Adipocyte (in vitro differentiated cells): ENCODE measurements around the gene CHST15.
"Not testable (repeated sequence)": the region's sequence is repeated elsewhere in the genome, so short reads cannot be mapped to it uniquely, and the experiment has no call there.

Source experiments
- DNase-seq: peaks from one replicate; pipeline ENCODE4 v3.0.0-alpha.2; 2015; ENCODE audit warnings: low read depth
- H3K27me3 ChIP-seq: replicated peaks from 2 replicates; pipeline ENCODE4 v1.7.0; 2013; ENCODE audit warnings: mild to moderate bottlenecking, low read length, moderate library complexity; ENCODE audit not compliant: control insufficient read depth, insufficient read depth
- H3K36me3 ChIP-seq: 2 replicates; pipeline ENCODE4 v1.7.0; 2013; ENCODE audit warnings: low read length, mild to moderate bottlenecking, moderate library complexity; ENCODE audit not compliant: control insufficient read depth, insufficient read depth, severe bottlenecking
- H3K4me1 ChIP-seq: 2 replicates; pipeline ENCODE4 v1.7.0; 2013; ENCODE audit warnings: mild to moderate bottlenecking, low read length, moderate library complexity; ENCODE audit not compliant: control insufficient read depth, insufficient read depth
- H3K4me3 ChIP-seq: 2 replicates; pipeline ENCODE4 v1.7.0; 2013; ENCODE audit warnings: mild to moderate bottlenecking, low read length, moderate library complexity
- H3K9ac ChIP-seq: 2 replicates; pipeline ENCODE4 v1.7.0; 2013; ENCODE audit warnings: mild to moderate bottlenecking, low read length, moderate library complexity
- H3K9me3 ChIP-seq: 2 replicates; pipeline ENCODE4 v1.7.0; 2013; ENCODE audit warnings: mild to moderate bottlenecking, low read length, moderate library complexity; ENCODE audit not compliant: control insufficient read depth

CHST15 gene

DNA sequence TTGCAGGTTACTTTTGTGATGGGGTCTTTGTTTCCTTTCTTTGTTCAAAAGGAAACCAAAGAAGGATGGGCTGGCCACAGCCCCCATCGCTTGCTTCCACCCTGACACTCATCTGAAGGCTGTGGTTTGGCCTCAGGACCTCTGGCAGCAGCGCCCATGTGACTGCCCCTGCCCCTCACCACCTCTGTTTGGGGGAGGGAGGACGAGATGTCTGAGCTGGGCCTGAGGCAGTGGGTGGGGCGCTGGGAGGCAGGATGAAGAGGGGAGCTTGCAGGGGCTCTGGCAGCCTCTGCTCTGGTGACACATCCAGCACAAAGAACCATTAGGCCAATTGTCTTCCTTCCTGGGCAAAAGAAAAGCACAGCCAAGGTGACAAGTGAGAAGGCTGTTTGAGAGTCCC is 15.9 kb upstream of the CHST15 start:
- DNase-seq, result no peak
- Histone ChIP-seq H3K36me3 (no peaks in the 10 kb centered on the region), H3K27me3 (peaks cover 44% of the 10 kb centered on the region), H3K9ac (no peak overlapping the region), H3K9me3 (no peaks in the 10 kb centered on the region), H3K4me1 (peaks cover 12% of the 10 kb centered on the region), H3K4me3 (no peak overlapping the region)

DNA sequence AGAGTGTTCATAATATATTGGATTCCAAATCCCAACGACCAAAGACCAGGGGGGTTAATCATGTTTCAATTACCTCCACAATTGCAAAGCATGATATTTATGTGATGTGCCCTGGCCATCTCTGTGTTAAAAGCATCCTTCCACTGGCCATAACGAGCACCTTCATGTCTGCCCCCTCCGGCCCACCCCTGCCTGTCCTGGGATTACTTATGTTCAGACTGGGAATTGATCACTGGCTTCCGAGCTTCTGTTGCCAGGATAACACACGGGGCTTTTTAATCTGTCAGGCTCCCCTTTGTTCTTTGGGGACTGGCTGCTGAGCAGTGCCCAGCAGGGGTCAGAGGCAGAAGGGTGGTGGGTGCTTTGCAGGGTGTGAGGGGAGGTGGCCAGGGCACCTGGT is 13.7 kb upstream of the CHST15 start:
- H3K9me3 ChIP-seq, result no peaks in the 10 kb centered on the region
- H3K9ac ChIP-seq, result no peak overlapping the region
- peaks cover 12% of the 10 kb centered on the region for H3K4me1 ChIP-seq
- H3K27me3 ChIP-seq, result peaks cover 32% of the 10 kb centered on the region
- DNase-seq, result no peak
- H3K4me3 ChIP-seq, result no peak overlapping the region
- H3K36me3 ChIP-seq, result no peaks in the 10 kb centered on the region

DNA sequence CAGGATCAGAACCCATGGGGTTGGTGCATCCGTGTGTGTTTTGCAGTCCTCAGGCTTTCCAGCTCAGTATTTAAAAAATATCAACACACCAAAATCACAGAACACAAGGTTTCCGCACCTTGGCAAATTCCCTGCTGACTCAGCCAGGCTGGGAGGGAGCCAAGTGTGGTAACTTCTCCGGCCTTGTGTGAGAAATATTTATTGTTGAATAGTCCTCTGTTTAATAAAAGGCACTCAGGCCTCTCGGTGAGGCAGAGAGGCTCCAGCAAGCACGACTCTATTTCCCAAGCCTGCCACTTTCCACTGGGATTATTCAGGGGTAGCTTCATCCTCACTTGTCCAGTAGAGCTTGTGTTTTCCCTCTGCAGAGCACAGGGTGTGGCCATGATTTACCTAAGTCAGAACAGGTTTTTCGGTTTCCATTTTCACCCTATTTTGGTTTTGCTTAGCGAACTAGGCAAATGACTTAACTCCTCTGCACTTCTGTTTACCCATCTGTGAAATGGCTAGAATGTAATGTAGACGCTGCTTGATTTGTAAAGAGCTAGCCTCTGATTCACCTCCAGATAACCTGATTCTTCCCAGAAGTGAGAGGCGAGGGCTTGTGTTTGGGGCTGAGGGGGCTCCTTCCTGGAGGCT is 13.0 kb upstream of the CHST15 start:
- no peak overlapping the region for H3K4me3 ChIP-seq
- DNase-seq, result peak; percentile 75
- peaks cover 25% of the 10 kb centered on the region for H3K27me3 ChIP-seq
- H3K9ac ChIP-seq, result no peak overlapping the region
- H3K4me1 ChIP-seq, result peaks cover 12% of the 10 kb centered on the region
- H3K36me3 ChIP-seq, result no peaks in the 10 kb centered on the region
- no peaks in the 10 kb centered on the region for H3K9me3 ChIP-seq

DNA sequence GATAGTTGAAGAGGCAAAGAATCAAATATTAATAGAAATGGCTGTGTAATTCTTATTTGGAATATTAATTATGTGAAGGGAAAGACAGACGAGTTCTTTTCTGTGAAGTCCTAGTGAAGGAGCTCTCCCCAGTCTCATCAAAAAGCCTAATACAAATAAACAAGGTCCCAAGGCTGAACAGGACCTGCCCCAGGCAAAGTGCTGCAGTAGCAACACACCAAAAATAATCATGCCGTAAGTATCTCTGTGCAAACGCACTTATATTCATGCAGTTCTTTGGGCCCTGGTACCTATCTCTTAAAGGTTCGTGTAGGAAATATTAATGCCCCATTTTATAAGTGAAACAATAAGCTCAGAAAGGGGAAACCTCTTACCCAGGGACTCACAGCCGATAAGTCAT is 12.2 kb upstream of the CHST15 start:
- Histone ChIP-seq H3K9me3 (no peaks in the 10 kb centered on the region), H3K4me3 (no peak overlapping the region), H3K36me3 (no peaks in the 10 kb centered on the region), H3K9ac (no peak overlapping the region), H3K27me3 (peaks cover 21% of the 10 kb centered on the region), H3K4me1 (peaks cover 12% of the 10 kb centered on the region)
- DNase-seq, result no peak

DNA sequence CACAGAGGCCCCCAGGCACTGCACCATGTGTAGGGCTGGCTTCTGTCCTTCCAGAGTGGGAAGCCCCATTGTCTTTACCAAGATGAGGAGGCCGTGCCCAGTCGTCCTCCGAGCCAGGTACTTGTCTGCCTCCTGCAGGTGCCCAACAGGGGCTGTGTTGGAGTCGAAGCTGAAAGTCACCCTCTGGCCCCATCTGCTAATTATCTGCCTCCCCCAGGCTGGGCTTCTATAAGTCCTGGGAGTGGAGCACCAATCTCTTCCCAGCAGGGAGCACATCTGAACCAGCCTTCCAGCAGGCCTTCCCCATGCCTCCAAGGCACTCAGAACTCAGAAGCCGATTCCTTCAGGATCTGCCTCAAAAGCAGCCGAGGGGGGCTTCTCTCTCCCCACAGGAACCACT is 11.6 kb upstream of the CHST15 start:
- Histone ChIP-seq H3K4me3 (no peak overlapping the region), H3K4me1 (peaks cover 12% of the 10 kb centered on the region), H3K9ac (no peak overlapping the region), H3K27me3 (peaks cover 17% of the 10 kb centered on the region), H3K9me3 (peaks cover 4% of the 10 kb centered on the region), H3K36me3 (no peaks in the 10 kb centered on the region)
- DNase-seq, result no peak

DNA sequence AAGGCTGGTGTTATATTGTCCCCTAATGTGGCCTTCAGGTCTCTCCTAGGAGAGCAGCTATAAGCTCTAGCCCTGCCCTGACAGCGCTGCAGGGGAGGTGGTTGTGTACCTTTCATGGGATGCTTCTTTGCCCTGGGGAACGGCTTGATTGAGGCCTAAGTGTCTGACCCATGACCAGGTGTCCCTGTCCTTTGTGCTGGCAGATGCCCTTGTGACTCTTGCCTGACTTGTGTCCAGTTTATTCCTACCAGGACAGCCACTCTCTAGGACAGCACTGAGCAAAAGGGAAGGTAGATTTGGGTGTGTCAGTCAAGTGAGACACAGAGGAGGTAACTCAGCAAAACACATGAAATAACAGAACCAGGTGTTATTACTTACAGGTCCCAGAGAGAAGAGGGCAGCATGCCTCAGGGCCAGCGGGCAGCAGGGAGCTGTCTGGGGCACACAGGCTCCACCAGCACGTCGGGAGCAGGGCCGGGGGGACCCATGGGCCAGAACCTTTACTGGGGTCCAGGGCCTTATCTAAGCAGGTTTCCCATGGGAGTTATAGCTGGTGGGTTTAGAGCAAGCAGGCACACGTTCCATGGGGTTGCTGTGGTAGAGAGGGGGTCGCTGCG is 10.7 kb upstream of the CHST15 start:
- Histone ChIP-seq H3K4me3 (no peak overlapping the region), H3K27me3 (peaks cover 16% of the 10 kb centered on the region), H3K36me3 (no peaks in the 10 kb centered on the region), H3K9ac (no peak overlapping the region), H3K9me3 (peaks cover 9% of the 10 kb centered on the region), H3K4me1 (peaks cover 12% of the 10 kb centered on the region)
- no peak for DNase-seq

DNA sequence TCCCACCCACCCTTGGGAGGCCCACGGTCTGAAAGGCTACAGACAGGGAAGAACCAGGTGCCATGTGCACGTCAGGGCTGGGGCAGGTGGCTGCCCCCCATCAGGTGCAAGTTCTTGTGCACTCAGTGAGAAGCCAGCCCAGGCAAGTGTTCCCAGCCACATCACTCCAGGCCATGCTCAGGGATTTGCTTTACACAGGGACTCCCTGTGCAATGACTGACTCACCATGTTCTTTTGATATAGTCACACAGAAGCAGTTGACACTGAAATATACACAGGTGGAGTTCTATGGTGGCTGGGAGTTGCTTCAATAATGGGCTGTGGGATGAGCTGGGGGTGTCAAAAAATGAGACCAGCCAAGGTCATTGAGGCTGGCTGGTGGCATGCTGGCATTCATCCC is 8.0 kb upstream of the CHST15 start:
- Histone ChIP-seq H3K4me3 (no peak overlapping the region), H3K36me3 (no peaks in the 10 kb centered on the region), H3K4me1 (peaks cover 6% of the 10 kb centered on the region), H3K27me3 (peaks cover 18% of the 10 kb centered on the region), H3K9ac (no peak overlapping the region), H3K9me3 (peaks cover 13% of the 10 kb centered on the region)
- DNase-seq, result no peak

DNA sequence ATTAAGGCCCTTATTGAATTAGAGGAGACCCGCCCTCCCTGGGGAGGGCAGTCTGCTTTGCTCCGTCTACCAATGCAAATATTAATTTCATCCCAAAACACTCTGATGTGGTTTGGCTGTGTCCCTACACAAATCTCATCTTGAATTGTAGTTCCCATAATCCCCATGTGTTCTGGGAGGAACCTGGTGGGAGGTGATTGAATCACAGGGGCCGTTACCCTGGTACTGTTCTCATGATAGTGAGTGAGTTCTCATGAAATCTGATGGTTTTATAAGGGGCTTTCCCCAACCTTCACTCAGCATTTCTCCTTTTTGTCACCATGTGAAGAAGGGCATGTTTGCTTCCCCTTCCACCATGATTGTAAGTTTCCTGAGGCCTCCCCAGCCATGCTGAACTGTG is 7.3 kb upstream of the CHST15 start:
- not testable (repeated sequence) for H3K9ac ChIP-seq, H3K4me1 ChIP-seq, H3K36me3 ChIP-seq, DNase-seq, H3K4me3 ChIP-seq
- Histone ChIP-seq H3K27me3 (peaks cover 21% of the 10 kb centered on the region), H3K9me3 (peaks cover 16% of the 10 kb centered on the region)

DNA sequence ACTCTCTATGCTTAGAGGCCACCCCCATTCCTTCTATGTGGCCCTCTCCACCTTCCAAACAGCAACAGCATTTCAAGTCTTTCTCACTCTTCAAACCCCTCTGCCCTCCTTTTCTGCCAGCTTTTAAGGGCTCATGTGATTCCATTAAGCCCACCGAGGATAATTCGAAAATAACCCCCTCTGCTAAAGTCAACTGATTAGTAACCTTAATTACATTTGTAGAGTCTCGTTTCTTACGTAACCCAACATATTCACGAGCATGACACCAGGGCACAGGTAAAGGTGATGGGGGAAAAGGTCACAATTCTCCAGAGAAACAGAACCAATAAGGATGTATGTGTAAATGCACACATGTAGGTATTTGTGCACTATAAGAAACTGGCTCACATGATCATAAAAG is 6.7 kb upstream of the CHST15 start:
- no peak for DNase-seq
- no peak overlapping the region for H3K9ac ChIP-seq
- peaks cover 16% of the 10 kb centered on the region for H3K9me3 ChIP-seq
- no peak overlapping the region for H3K4me3 ChIP-seq
- H3K4me1 ChIP-seq, result no peaks in the 10 kb centered on the region
- no peaks in the 10 kb centered on the region for H3K36me3 ChIP-seq
- peaks cover 21% of the 10 kb centered on the region for H3K27me3 ChIP-seq

DNA sequence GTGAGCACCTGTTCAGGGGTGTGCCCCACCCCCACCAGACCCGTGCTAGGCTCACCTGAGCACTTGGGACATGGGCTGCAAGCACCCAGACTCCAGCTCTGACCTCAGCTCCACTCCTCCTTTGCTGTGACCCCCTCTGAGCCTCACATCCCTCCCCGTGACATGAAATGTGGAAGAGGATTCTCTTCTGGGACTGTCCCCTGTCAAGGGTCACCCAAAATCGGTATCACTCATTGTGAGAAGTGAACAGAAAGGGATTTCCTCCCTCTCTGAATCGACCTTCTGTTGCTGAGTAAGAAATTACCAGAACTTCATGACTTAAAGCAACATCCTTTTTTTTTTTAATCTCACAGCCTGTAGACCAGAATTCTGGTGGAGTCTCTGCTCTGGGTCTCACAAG is 6.2 kb upstream of the CHST15 start:
- Histone ChIP-seq H3K27me3 (peaks cover 21% of the 10 kb centered on the region), H3K9me3 (peaks cover 16% of the 10 kb centered on the region), H3K36me3 (no peaks in the 10 kb centered on the region)

DNA sequence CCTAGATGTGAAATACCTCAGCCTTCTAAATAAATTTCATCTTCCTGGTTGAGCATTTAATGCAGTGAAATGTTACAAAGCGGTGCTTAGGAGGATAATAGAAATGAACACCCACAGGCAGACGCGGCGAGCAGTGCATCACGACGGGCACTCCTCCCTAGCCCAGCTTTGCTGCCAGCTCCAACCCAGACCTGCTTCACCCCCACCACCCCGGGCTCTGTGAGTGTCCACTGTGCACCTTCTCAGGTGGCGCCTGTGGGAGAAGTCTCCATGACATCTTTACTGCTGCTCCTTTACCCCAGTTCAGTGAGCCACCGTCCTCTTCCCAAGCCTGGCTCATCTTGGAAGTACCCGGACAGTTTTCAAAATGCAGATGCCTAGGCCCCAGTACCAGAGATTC is 5.2 kb upstream of the CHST15 start:
- DNase-seq, result no peak
- Histone ChIP-seq H3K27me3 (peaks cover 21% of the 10 kb centered on the region), H3K4me3 (no peak overlapping the region), H3K4me1 (peaks cover 3% of the 10 kb centered on the region), H3K36me3 (no peaks in the 10 kb centered on the region), H3K9ac (no peak overlapping the region), H3K9me3 (peaks cover 16% of the 10 kb centered on the region)

More for the DNA sequence above, 6.2 kb upstream of the CHST15 start:
- Histone ChIP-seq H3K9ac (no peak overlapping the region), H3K4me1 (no peaks in the 10 kb centered on the region), H3K4me3 (no peak overlapping the region)
- no peak for DNase-seq

DNA sequence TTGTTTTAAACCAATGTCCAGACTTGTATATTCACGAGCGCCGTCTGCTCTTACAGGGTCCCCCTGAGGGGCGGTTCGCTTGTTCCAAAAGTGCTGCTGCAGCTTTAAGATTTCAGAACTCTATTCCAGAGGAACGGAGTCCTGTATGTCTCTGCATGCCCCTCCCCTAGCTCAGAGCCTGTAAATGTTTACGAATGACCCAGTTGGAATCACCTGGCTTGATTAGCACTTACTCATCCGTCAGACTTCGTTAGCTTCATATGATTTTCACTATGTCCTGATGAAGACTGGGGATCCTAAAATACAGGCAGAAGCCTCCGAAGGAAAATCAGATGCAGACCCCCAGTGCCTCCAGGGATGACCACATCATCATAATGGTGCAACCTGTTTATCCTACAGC is 4.5 kb upstream of the CHST15 start:
- Histone ChIP-seq H3K36me3 (no peaks in the 10 kb centered on the region), H3K27me3 (peaks cover 21% of the 10 kb centered on the region), H3K9ac (no peak overlapping the region), H3K4me3 (no peak overlapping the region), H3K9me3 (peaks cover 16% of the 10 kb centered on the region), H3K4me1 (peaks cover 3% of the 10 kb centered on the region)
- no peak for DNase-seq
